HG03045 (cell line): ENCODE results near the gene CELF2.

ENCODE experiments used
- ATAC-seq: cut with Tn5 transposase; IDR thresholded peaks from one replicate; pipeline ENCODE4 v1.9.1; 2021; ENCODE audit warnings: mild to moderate bottlenecking, moderate library complexity; ENCODE audit not compliant: unreplicated experiment

Gene CELF2

DNA sequence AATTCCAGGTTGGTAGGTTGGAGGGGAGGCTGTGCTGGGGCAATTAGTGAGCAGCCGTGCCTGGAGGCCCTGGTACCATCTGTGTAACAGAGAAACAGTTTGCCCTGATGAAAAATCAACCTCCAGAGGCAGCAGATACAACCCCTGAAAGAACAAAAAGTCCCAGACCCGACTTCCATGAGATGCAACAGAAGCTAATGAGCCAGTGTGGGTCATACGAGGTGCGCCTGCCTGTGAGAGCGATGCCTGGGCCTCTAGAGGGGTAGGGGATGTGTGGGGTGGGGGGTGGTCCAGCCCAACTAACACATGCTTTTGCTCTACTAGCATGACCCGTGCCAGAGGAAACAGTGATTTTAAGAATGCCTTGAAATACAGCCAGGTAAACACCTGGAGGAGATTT, 39.3 kb downstream of the CELF2 start:
- no peak for ATAC-seq

DNA sequence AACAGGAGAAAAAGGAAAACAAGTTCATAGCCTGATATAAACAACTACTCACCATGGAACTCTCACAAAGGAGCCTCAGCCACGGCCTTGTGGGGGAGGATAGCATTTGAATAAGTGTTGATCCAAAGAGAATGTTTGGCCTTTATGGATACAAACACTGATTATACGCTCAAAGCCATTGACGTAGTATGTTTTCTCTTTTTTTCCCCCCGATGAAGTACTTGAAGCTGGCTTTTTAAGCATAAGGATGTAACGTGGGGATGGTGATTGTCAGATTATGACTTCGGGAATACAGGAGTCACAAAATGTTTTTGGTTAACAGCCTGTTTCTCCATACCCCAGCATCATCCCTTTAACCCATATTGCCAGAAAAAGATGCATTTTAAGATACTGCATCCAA, 39.8 kb downstream of the CELF2 start:
- no peak for ATAC-seq

- no peak for ATAC-seq
Observed at GRCh38 chr10:11057994-11058393, 40.3 kb downstream of the CELF2 start.

DNA sequence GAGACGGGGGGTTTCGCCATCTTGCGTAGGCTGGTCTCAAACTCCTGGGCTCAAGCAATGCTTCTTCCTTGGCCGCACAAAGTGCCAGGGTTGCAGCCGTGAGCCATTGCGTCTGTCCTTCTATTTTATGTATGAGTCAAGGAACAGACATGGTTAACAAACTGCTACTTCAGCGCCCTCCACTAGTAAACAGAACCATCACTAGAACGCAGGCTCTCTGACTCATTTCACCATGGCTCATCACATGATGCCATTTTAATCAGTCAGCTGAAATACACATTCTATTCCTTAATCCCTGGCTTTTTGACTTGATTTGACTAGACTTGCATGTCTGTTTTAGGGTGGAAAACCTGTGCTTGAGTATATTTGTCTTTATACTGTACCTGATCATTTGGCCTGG, 41.3 kb downstream of the CELF2 start:
- no peak for ATAC-seq

- ATAC-seq, result no peak
Observed at GRCh38 chr10:11063856-11064255, 46.2 kb downstream of the CELF2 start.

DNA sequence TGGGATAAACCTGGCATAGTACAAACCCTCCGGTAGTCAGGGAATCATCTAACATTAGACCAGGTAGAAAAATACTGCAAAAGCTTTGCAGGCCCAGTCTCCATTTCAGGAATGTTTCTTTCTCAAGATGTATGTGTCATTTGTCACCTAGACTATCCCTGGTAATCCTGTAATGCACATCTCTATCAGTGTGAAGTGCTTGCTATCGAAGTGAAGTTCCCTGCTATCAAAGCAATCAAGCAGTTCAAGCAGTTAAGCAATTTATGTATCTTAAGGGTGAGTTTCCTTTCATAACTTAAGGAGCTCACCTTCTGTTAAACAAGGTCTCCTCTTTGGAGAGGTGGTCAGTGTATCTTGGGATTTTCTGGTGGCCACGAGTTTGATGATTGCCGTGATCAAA, 47.2 kb downstream of the CELF2 start:
- ATAC-seq, result no peak

- no peak for ATAC-seq
Observed at GRCh38 chr10:11065567-11065966, 47.9 kb downstream of the CELF2 start.

DNA sequence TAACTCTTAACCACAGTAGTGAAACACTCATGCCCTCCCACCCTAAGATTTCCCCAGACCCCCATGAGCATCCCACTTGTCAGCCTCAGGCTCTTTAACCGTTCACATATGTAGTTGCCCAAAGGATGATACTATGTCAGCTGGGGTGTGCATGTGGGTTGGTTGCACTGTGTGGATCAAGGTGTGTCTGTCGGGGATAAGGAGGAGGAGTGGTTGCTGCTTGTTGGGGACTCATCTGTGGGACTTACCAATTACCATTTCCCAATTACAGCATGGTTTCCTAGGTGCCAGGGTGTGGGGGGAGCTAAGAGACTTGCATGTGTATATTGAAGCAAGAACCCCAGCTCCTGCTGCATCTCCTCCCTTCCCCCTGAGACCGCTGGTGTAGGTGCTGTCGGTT, 48.8 kb downstream of the CELF2 start:
- no peak for ATAC-seq

DNA sequence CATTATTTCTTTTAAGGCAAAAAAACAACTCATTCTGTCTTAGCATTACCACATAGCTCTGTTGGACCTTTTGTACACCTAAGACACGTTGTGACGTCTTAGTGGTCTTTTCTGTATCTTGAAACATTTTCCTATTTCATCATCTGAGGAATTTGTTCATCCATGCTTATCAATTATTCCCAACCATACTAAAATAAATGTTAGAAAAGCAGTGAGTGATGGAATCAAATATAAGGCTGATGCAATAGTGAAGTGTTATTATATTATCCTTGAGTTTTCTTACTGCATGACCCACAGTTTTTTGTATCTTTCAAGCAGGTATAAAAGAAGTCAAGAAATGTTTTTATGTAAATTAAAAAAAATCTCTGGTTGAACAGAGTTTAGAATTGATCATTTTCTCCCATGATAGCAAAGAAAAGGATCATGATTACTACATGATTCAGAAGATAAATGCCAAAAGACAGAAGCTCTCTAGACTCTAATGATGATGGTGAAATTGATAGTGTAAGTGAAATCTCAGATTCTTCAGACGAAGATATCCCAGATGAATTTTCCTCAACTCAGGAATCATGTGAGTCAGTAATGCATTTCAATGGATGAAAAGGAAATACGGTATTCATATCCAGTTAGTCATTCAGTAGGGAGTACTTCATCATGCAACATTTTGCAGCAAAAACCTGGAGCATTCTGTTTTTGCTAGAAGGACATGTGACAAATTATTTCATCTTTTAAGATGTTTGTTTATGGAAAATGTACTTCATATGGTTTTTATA, 51.4 kb downstream of the CELF2 start:
- no peak for ATAC-seq

DNA sequence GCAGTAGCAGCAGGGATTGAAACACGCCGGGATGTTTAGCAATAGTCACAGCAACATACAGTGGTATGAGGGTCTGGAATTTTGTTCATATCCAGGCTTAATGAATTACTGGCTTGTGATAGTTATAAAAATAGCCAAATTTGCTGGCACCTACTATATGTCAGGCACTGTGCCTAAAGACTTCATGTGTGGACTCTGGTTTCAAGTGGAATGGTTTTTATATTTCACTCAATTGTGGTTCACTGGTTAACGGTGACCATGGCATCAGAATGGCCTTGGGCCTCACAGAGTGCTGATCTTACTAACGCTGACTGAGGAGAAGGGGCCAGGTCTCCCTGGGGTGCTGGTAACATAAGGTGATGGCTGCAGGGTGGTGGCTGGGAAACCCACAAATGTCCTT, 55.7 kb downstream of the CELF2 start:
- no peak for ATAC-seq

- ATAC-seq, result no peak
Observed at GRCh38 chr10:11074536-11075267, 57.0 kb downstream of the CELF2 start.

GRCh38 chr10:11076221-11076620, 58.5 kb downstream of the CELF2 start:
- no peak for ATAC-seq

- no peak for ATAC-seq
Observed at GRCh38 chr10:11080564-11080984, 62.9 kb downstream of the CELF2 start.

- no peak for ATAC-seq
Observed at GRCh38 chr10:11081408-11081807, 63.7 kb downstream of the CELF2 start.

- no peak for ATAC-seq
Observed at GRCh38 chr10:11082526-11082925, 64.9 kb downstream of the CELF2 start.

DNA sequence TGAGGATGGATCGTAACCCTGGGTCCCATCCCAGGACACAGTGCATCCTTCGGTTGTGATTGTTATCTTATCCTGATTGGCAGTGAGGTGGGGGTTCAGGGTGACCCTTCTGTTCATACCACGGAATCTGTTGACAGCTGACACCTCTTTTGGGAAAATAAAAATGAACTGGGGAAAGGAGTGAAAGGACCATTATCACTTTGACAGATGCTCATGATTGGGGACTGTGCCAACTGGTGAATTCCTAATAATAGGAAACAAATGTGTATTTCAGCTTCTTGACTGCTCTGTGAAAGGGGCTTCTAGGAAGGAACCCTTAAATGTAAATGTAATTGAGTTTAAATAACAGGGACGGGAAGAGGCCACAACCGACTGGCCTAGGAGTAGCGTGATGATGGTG, 65.4 kb downstream of the CELF2 start:
- no peak for ATAC-seq

DNA sequence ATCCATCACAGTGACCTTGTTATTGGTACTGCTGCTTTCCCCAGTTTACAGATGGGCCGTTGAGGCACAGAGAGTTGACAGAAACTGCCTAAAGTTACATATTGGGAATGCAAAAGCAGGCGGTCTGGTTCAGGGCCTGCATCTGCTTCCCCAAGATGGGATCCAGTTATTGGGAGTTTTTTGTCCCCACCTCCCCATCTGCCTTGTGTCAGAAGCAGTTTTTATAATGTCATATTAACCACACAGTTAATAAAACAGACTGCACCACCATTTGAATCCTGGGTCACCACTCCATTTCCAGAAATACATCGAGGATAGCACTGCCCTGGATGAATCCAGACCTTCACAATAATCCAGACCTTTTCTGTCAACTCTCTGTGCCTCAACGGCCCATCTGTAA, 67.9 kb downstream of the CELF2 start:
- ATAC-seq, result no peak

GRCh38 chr10:11086177-11086840, 68.6 kb downstream of the CELF2 start:
- ATAC-seq, result no peak

DNA sequence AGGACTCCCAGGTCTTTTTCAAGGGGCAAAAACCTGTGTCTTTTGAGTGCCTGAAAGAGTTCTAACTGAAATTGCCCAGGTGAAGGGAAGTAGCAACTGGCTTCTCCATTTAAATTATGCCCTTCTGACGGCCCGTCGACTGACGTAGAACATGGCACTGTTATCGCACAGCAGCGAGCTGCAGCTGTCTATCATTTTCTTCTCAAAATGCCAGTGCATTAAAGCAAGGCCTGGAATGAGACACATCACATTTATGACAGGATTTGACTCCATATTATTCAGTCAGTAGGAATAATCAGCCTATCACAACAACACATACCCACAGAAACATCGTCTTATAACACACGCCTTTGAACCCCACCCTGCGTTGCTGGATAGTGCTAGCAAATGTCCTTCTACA, 69.7 kb downstream of the CELF2 start:
- no peak for ATAC-seq

- no peak for ATAC-seq
Observed at GRCh38 chr10:11088709-11089108, 71.0 kb downstream of the CELF2 start.

GRCh38 chr10:11089272-11089671, 71.6 kb downstream of the CELF2 start:
- no peak for ATAC-seq

DNA sequence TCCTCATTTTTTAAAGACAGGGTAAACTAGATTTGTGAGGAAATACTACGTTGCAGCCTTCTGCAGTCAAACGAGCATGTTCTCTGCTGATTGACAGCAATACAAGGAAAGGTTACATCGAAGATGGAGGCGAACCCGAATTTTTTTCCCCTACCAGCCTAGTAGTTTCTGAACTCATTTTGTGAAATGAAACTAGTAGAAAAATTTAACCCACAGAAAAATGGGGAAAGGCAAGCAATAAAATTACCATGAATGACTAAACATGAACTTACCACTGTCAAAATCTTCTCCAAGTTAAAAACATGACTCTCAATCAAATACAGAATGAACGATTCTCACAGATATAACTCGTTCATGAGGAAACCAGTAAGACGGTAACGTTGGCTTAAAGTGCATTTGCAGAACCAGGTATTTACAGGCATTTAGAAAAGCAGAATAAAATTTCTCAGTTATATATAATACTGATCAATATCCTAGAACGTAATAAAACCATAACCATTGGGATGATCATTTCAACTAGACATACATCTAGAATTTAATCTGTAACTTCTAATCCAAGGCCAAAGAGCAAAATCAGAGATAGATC, 73.9 kb downstream of the CELF2 start:
- no peak for ATAC-seq
